K562 (cell line): Measurements from ENCODE around the gene TEX30. TPM values are rescaled to one million over a fixed set of nuclear protein-coding genes. Genes with fewer than 3 reads are reported as not detected.
A peak's percentile ranks its signal among the peaks of the same experiment; 100 is the strongest.

Experiments
- CEBPZ ChIP-seq: fragments of 150-350 bp; IDR thresholded peaks from 2 replicates; pipeline ENCODE4 v1.6.1; 2014; ENCODE audit warnings: low read depth, mild to moderate bottlenecking, low read length, borderline replicate concordance
- DACH1 ChIP-seq: fragments of 450-650 bp; IDR thresholded peaks from 2 replicates; pipeline ENCODE4 v1.6.1; 2018; ENCODE audit not compliant: partially characterized antibody
- DMBX1 ChIP-seq: fragments of 250-450 bp; sonication (Bioruptor Pico); IDR thresholded peaks from 2 replicates; pipeline ENCODE4 v1.8.0; 2022; ENCODE audit warnings: inconsistent platforms, mild to moderate bottlenecking, moderate library complexity, borderline replicate concordance
- E4F1 ChIP-seq: fragments of 250-450 bp; sonication (Bioruptor Pico); IDR thresholded peaks from 2 replicates; pipeline ENCODE4 v1.5.0; 2021; ENCODE audit warnings: mild to moderate bottlenecking, borderline replicate concordance
- FUS ChIP-seq: fragments of 200-400 bp; formaldehyde crosslinking; optimal IDR thresholded peaks from 2 replicates; pipeline ENCODE3; 2017; ENCODE audit warnings: low read depth, low read length
- GTF2A2 ChIP-seq: IDR thresholded peaks from 2 replicates; pipeline ENCODE4 v1.6.1; 2016; ENCODE audit warnings: mild to moderate bottlenecking, missing genetic modification characterization, missing compliant biosample characterization
- HDAC1 ChIP-seq, 2 experiments: fragments of 450-650 bp; IDR thresholded peaks; 2 replicates each; pipeline ENCODE4 v1.6.1; 2016 to 2017; ENCODE audit warnings: inconsistent platforms in 1 of 2, mild to moderate bottlenecking in 1 of 2, moderate library complexity in 1 of 2
- NFRKB ChIP-seq: fragments of 450-650 bp; IDR thresholded peaks from 2 replicates; pipeline ENCODE4 v1.6.1; 2016; ENCODE audit warnings: low read depth
- NONO ChIP-seq, 2 experiments: fragments of 200-400 bp in 1 of 2; fragments of 450-650 bp in 1 of 2; formaldehyde crosslinking in 1 of 2; IDR thresholded peaks; 2 replicates each; pipeline ENCODE4 v1.6.1; 2017; ENCODE audit warnings: low read depth in 2 of 2, mild to moderate bottlenecking in 2 of 2, moderate library complexity in 2 of 2, low read length in 1 of 2
- POLR2AphosphoS2 ChIP-seq: IDR thresholded peaks from 2 replicates; pipeline ENCODE4 v1.6.1; 2012; ENCODE audit warnings: low read length, improper control_type of control experiment
- RREB1 ChIP-seq: fragments of 250-450 bp; sonication (Bioruptor Pico); IDR thresholded peaks from 2 replicates; pipeline ENCODE4 v1.4.0; 2020
- ZC3H8 ChIP-seq: fragments of 450-650 bp; IDR thresholded peaks from 2 replicates; pipeline ENCODE4 v1.6.1; 2017
- ZNF133 ChIP-seq: fragments of 250-450 bp; sonication (Bioruptor Pico); IDR thresholded peaks from 2 replicates; pipeline ENCODE4 v1.4.0; 2020; ENCODE audit warnings: mild to moderate bottlenecking
- ZNF263 ChIP-seq: sonication (generic); formaldehyde crosslinking; IDR thresholded peaks from 2 replicates; pipeline ENCODE4 v1.8.0; 2022; ENCODE audit warnings: mild to moderate bottlenecking, missing genetic modification reagents, borderline replicate concordance
- ZNF384 ChIP-seq: IDR thresholded peaks from 2 replicates; pipeline ENCODE4 v1.6.1; 2012; ENCODE audit warnings: low read depth, low read length, improper control_type of control experiment
- ZNF444 ChIP-seq: fragments of 250-450 bp; sonication (Bioruptor Pico); IDR thresholded peaks from 2 replicates; pipeline ENCODE4 v1.4.0; 2020; ENCODE audit warnings: mild to moderate bottlenecking, moderate library complexity
- ZNF668 ChIP-seq: fragments of 250-450 bp; sonication (Bioruptor Pico); IDR thresholded peaks from 2 replicates; pipeline ENCODE4 v1.8.0; 2022; ENCODE audit warnings: mild to moderate bottlenecking, inconsistent platforms
- polyA plus RNA-seq, 8 experiments: library from polyadenylated mRNA; depleted of rRNA in 4 of 8; stranded (reverse) in 5 of 8; unstranded in 3 of 8; fragments of >200 nt; fragmentation: Nextera tagmentation in 2 of 8; fragmentation: Illumina TruSeq in 1 of 8; extraction: Ambion mirVana in 2 of 8; extraction: Trizol in 1 of 8; gene quantifications; 2 replicates each; pipeline versions ENCODE4 v1.2.1 to v1.2.3, GENCODE V29; 2011 to 2014; ENCODE audit warnings: inconsistent platforms in 1 of 8, missing spikeins in 1 of 8
- total RNA-seq, 7 experiments: library from RNA; depleted of rRNA in 6 of 7; stranded (reverse); fragments of >200 nt in 6 of 7; fragmentation: Illumina TruSeq in 2 of 7; extraction: Trizol in 2 of 7; gene quantifications; 2 replicates each; pipeline versions ENCODE4 v1.2.1 to v1.2.3, GENCODE V29; 2011 to 2021; ENCODE audit warnings: low replicate concordance in 1 of 7

The TEX30 gene
- total and polyA plus RNA-seq, 9 of the 15 experiments (the other 6 are each of a cell fraction or from before 2014, with no cell fraction given) = 24.1 to 143 (median 37.3) TPM

GRCh38 chr13:102773441-102774213 lies at the start of gene TEX30 (continued):
- TF ChIP-seq RREB1 (no peak), DMBX1 (CRISPR knock-in tag) (0 out of 2 replicates have a peak, but pooled peaks have one; percentile 17), GTF2A2 (tag) (no peak), DACH1 (no peak), ZNF668 (no peak), NONO (IDR thresholded peaks at IDR 0.05; ENCODE audit: low read depth in 2 of 2, low read length in 1 of 2) (peak in 1 of 2 experiments; percentile 83; a peak in 1 of 4 replicates), POLR2AphosphoS2 (no peak), ZNF384 (no peak), HDAC1 (IDR thresholded peaks at IDR 0.05) (no peak), ZNF444 (CRISPR knock-in tag) (no peak), ZC3H8 (no peak), CEBPZ (no peak), E4F1 (CRISPR knock-in tag) (no peak), ZNF263 (CRISPR knock-in tag) (no peak), ZNF133 (CRISPR knock-in tag) (no peak), FUS (no peak), NFRKB (0 out of 2 replicates have a peak, but pooled peaks have one; percentile 39)
